ENCODE results near the gene TMEM208.

Gene TMEM208

GRCh38 chr16:67237396-67238277, 10.7 kb downstream of the TMEM208 start:
- no peak for DNase-seq

- DNase-seq = no peak
Measured at GRCh38 chr16:67238278-67238575, 11.3 kb downstream of the TMEM208 start.

GRCh38 chr16:67238806-67239470, 12.0 kb downstream of the TMEM208 start:
- DNase-seq = no peak

- no peak for DNase-seq
Measured at GRCh38 chr16:67240506-67240905, 13.6 kb downstream of the TMEM208 start.

- DNase-seq = no peak
Measured at GRCh38 chr16:67241008-67241900, 14.3 kb downstream of the TMEM208 start.

GRCh38 chr16:67242138-67242730, 15.3 kb downstream of the TMEM208 start:
- DNase-seq = no peak

GRCh38 chr16:67243481-67243880, 16.6 kb downstream of the TMEM208 start:
- DNase-seq = no peak

- DNase-seq = peak; percentile 65
Measured at GRCh38 chr16:67244387-67245185, 17.7 kb downstream of the TMEM208 start.

- DNase-seq = no peak
Measured at GRCh38 chr16:67245186-67245585, 18.3 kb downstream of the TMEM208 start.

GRCh38 chr16:67245674-67246080, 18.7 kb downstream of the TMEM208 start:
- DNase-seq = no peak

GRCh38 chr16:67246081-67246755, 19.3 kb downstream of the TMEM208 start:
- DNase-seq = peak; percentile 34

- DNase-seq = no peak
Measured at GRCh38 chr16:67246756-67247191, 19.8 kb downstream of the TMEM208 start.

- DNase-seq = peak; percentile 94
Measured at GRCh38 chr16:67247192-67248072, 20.5 kb downstream of the TMEM208 start, which contains the start of gene FHOD1. Gene FHOD1, minus strand, starts transcription at chr16:67247481. Its CDS starts 71 bp downstream, at chr16:67247410.

- no peak for DNase-seq
Measured at GRCh38 chr16:67248073-67248400, 21.1 kb downstream of the TMEM208 start.

GRCh38 chr16:67248401-67249177, 21.7 kb downstream of the TMEM208 start, which contains the start of gene SLC9A5:
Gene SLC9A5, plus strand, starts transcription at chr16:67248979. Its CDS starts 36 bp downstream, at chr16:67249015.
- no peak for DNase-seq

- DNase-seq = no peak
Measured at GRCh38 chr16:67249178-67250044, 22.5 kb downstream of the TMEM208 start.

GRCh38 chr16:67250045-67250327, 23.1 kb downstream of the TMEM208 start:
- DNase-seq = no peak

All from activated effector memory CD4-positive, alpha-beta T cell treated with Interleukin-2 at 50 U/mL for 16 hours (primary cell).